GM21360 (cell line): ENCODE measurements around the gene ARL14EP.

Experiments
- ATAC-seq: cut with Tn5 transposase; IDR thresholded peaks from one replicate; pipeline ENCODE4 v1.9.1; 2021; ENCODE audit warnings: mild to moderate bottlenecking, moderate library complexity; ENCODE audit not compliant: unreplicated experiment

Gene ARL14EP

GRCh38 chr11:30326114-30326778 is 3.3 kb downstream of the ARL14EP start:
- no peak for ATAC-seq

GRCh38 chr11:30326906-30327305 is 4.0 kb downstream of the ARL14EP start:
- ATAC-seq, result no peak

- ATAC-seq, result no peak
Measured at GRCh38 chr11:30328681-30329080, 5.8 kb downstream of the ARL14EP start.

- no peak for ATAC-seq
Measured at GRCh38 chr11:30329150-30329940, 6.4 kb downstream of the ARL14EP start.

GRCh38 chr11:30333405-30333804 is 10.5 kb downstream of the ARL14EP start:
- ATAC-seq, result no peak

GRCh38 chr11:30342736-30343166 is 19.8 kb downstream of the ARL14EP start:
- peak; percentile 96 for ATAC-seq

- ATAC-seq, result peak; percentile 30
Measured at GRCh38 chr11:30344085-30344484, 21.2 kb downstream of the ARL14EP start.

- ATAC-seq, result no peak
Measured at GRCh38 chr11:30345644-30346043, 22.7 kb downstream of the ARL14EP start.

- ATAC-seq, result no peak
Measured at GRCh38 chr11:30346068-30346688, 23.3 kb downstream of the ARL14EP start.

- ATAC-seq, result no peak
Measured at GRCh38 chr11:30348035-30348434, 25.1 kb downstream of the ARL14EP start.

GRCh38 chr11:30349885-30350284 is 27.0 kb downstream of the ARL14EP start:
- no peak for ATAC-seq

- ATAC-seq, result no peak
Measured at GRCh38 chr11:30350384-30350783, 27.5 kb downstream of the ARL14EP start.

GRCh38 chr11:30351061-30351460 is 28.2 kb downstream of the ARL14EP start:
- ATAC-seq, result no peak

- no peak for ATAC-seq
Measured at GRCh38 chr11:30356391-30356790, 33.5 kb downstream of the ARL14EP start.

GRCh38 chr11:30357872-30358271 is 35.0 kb downstream of the ARL14EP start:
- no peak for ATAC-seq

- ATAC-seq, result no peak
Measured at GRCh38 chr11:30358536-30358935, 35.6 kb downstream of the ARL14EP start.

- no peak for ATAC-seq
Measured at GRCh38 chr11:30360741-30361140, 37.8 kb downstream of the ARL14EP start.

- no peak for ATAC-seq
Measured at GRCh38 chr11:30364139-30364836, 41.4 kb downstream of the ARL14EP start.

GRCh38 chr11:30364837-30365482 is 42.1 kb downstream of the ARL14EP start:
- ATAC-seq, result no peak

GRCh38 chr11:30365793-30366517 is 43.1 kb downstream of the ARL14EP start:
- no peak for ATAC-seq
